Peyer's patch (tissue), 4 donors: ENCODE data around the gene TGFBR1.

Experiments used
- POLR2A ChIP-seq, 2 donors: fragments of 450-650 bp; IDR thresholded peaks; one replicate each; pipeline ENCODE4 v1.5.1; 2017; ENCODE audit warnings: antibody characterized with exemption in 2 of 2, mild to moderate bottlenecking in 2 of 2, moderate library complexity in 2 of 2
- TF ChIP-seq, protein P1 (sequence below), 6 experiments: fragments of 450-650 bp in 4 of 6; fragments of 200-600 bp in 2 of 6; sonication (generic) in 1 of 6; IDR thresholded peaks; one replicate each; pipeline ENCODE4 v1.5.1; 2017 to 2019; ENCODE audit warnings: antibody characterized with exemption in 6 of 6, mild to moderate bottlenecking in 3 of 6, moderate library complexity in 1 of 6

DNA sequence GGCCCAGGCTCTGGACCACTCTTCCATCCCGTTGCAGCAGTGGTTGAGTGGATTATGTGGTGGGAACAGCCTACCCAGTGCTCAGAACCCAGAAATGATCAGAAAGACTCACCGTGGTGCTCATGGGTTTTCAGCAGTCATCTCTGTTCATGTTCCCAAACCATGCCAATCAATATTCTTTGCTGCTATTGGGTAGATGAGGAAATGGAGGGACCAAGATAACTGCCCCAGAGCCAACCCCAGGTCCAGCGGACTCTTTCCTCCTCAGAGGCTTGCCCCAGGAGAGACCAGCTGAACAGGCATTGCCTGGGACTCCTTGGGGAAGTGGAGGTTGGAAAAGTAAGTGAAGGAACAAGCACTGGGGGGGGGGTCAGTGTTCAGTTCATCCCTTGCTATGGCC lies 78.7 kb downstream of the TGFBR1 start:
- TF ChIP-seq, protein P1, sequence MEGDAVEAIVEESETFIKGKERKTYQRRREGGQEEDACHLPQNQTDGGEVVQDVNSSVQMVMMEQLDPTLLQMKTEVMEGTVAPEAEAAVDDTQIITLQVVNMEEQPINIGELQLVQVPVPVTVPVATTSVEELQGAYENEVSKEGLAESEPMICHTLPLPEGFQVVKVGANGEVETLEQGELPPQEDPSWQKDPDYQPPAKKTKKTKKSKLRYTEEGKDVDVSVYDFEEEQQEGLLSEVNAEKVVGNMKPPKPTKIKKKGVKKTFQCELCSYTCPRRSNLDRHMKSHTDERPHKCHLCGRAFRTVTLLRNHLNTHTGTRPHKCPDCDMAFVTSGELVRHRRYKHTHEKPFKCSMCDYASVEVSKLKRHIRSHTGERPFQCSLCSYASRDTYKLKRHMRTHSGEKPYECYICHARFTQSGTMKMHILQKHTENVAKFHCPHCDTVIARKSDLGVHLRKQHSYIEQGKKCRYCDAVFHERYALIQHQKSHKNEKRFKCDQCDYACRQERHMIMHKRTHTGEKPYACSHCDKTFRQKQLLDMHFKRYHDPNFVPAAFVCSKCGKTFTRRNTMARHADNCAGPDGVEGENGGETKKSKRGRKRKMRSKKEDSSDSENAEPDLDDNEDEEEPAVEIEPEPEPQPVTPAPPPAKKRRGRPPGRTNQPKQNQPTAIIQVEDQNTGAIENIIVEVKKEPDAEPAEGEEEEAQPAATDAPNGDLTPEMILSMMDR (IDR thresholded peaks at IDR 0.05) = no peak
- no peak for TF ChIP-seq POLR2A (IDR thresholded peaks at IDR 0.05)
